HepG2 (cell line): ENCODE measurements around the gene QDPR. TPM values are rescaled to one million over a fixed set of nuclear protein-coding genes. Genes with fewer than 3 reads are reported as not detected.

Experiments used
- DR1 ChIP-seq: sonication (generic); formaldehyde crosslinking; IDR thresholded peaks from 2 replicates; pipeline ENCODE4 v1.8.0; 2021; ENCODE audit warnings: mild to moderate bottlenecking, missing genetic modification reagents, inconsistent platforms
- ETV5 ChIP-seq: IDR thresholded peaks from 2 replicates; pipeline ENCODE4 v1.6.1; 2018; ENCODE audit warnings: missing biosample characterization, missing genetic modification reagents, inconsistent platforms, borderline replicate concordance
- FOXM1 ChIP-seq: sonication (generic); formaldehyde crosslinking; IDR thresholded peaks from 2 replicates; pipeline ENCODE4 v1.5.0; 2020; ENCODE audit warnings: missing genetic modification reagents
- GFI1 ChIP-seq: sonication (generic); formaldehyde crosslinking; IDR thresholded peaks from 2 replicates; pipeline ENCODE4 v1.5.0; 2020; ENCODE audit warnings: missing genetic modification reagents, mild to moderate bottlenecking, borderline replicate concordance
- HES4 ChIP-seq: sonication (generic); formaldehyde crosslinking; IDR thresholded peaks from 2 replicates; pipeline ENCODE4 v1.9.0; 2021; ENCODE audit warnings: mild to moderate bottlenecking, missing genetic modification reagents, borderline replicate concordance
- RXRB ChIP-seq: IDR thresholded peaks from 2 replicates; pipeline ENCODE4 v1.6.1; 2016; ENCODE audit warnings: borderline replicate concordance, missing genetic modification reagents, missing compliant biosample characterization
- SKI ChIP-seq: fragments of 450-650 bp; IDR thresholded peaks from one replicate; pipeline ENCODE4 v1.6.1; 2018; ENCODE audit warnings: mild to moderate bottlenecking; ENCODE audit not compliant: partially characterized antibody
- SMAD3 ChIP-seq: sonication (generic); formaldehyde crosslinking; IDR thresholded peaks from 2 replicates; pipeline ENCODE4 v1.4.0; 2020; ENCODE audit warnings: missing genetic modification reagents
- THAP11 ChIP-seq: IDR thresholded peaks from 2 replicates; pipeline ENCODE4 v1.6.1; 2016; ENCODE audit warnings: missing biosample characterization, missing genetic modification reagents
- ZFP37 ChIP-seq: sonication (generic); formaldehyde crosslinking; IDR thresholded peaks from 2 replicates; pipeline ENCODE4 v1.4.0; 2020; ENCODE audit warnings: missing genetic modification reagents, borderline replicate concordance
- ZNF24 ChIP-seq: fragments of 450-650 bp; IDR thresholded peaks from 2 replicates; pipeline ENCODE4 v1.6.1; 2017; ENCODE audit warnings: antibody characterized with exemption, mild to moderate bottlenecking
- ZNF343 ChIP-seq: sonication (generic); formaldehyde crosslinking; IDR thresholded peaks from 2 replicates; pipeline ENCODE4 v1.4.0; 2020; ENCODE audit warnings: mild to moderate bottlenecking, missing genetic modification reagents
- ZNF354B ChIP-seq: sonication (generic); formaldehyde crosslinking; IDR thresholded peaks from 2 replicates; pipeline ENCODE4 v1.8.0; 2022; ENCODE audit warnings: mild to moderate bottlenecking, missing genetic modification reagents
- ZNF564 ChIP-seq: sonication (generic); formaldehyde crosslinking; IDR thresholded peaks from 2 replicates; pipeline ENCODE4 v1.8.1; 2023; ENCODE audit warnings: mild to moderate bottlenecking, missing genetic modification reagents
- ZNF619 ChIP-seq: sonication (generic); formaldehyde crosslinking; IDR thresholded peaks from 2 replicates; pipeline ENCODE4 v1.4.0; 2020; ENCODE audit warnings: mild to moderate bottlenecking, missing genetic modification reagents
- ZNF644 ChIP-seq: IDR thresholded peaks from 2 replicates; pipeline ENCODE4 v1.6.1; 2016; ENCODE audit warnings: low read depth
- ZSCAN20 ChIP-seq: sonication (generic); formaldehyde crosslinking; IDR thresholded peaks from 2 replicates; pipeline ENCODE4 v1.4.0; 2020; ENCODE audit warnings: missing genetic modification reagents, mild to moderate bottlenecking, borderline replicate concordance
- polyA plus RNA-seq, 8 experiments: library from polyadenylated mRNA; depleted of rRNA in 3 of 8; stranded (reverse) in 7 of 8; unstranded in 1 of 8; fragments of >200 nt; fragmentation: Illumina TruSeq in 4 of 8; extraction: Trizol in 4 of 8; gene quantifications; 2 replicates each; pipeline versions ENCODE4 v1.2.1 to v1.2.3, GENCODE V29; 2011 to 2016; ENCODE audit warnings: low read depth in 4 of 8, missing spikeins in 1 of 8, mixed read lengths in 1 of 8; ENCODE audit not compliant: insufficient read depth in 1 of 8
- total RNA-seq, 5 experiments: library from RNA; depleted of rRNA; stranded (reverse); fragments of >200 nt; fragmentation: Illumina TruSeq; extraction: Trizol; gene quantifications; 2 replicates each; pipeline ENCODE4 v1.2.3, GENCODE V29; 2016; ENCODE audit warnings: low read depth in 1 of 5
- TF ChIP-seq, protein P1 (sequence below): sonication (generic); formaldehyde crosslinking; IDR thresholded peaks from 2 replicates; pipeline ENCODE4 v1.5.0; 2020; ENCODE audit warnings: missing genetic modification reagents, mild to moderate bottlenecking, borderline replicate concordance
- TF ChIP-seq, protein P2 (sequence below): sonication (generic); formaldehyde crosslinking; IDR thresholded peaks from 2 replicates; pipeline ENCODE4 v1.5.1; 2020; ENCODE audit warnings: mild to moderate bottlenecking, missing genetic modification reagents
- TF ChIP-seq, protein P3 (sequence below): sonication (generic); IDR thresholded peaks from 2 replicates; pipeline ENCODE4 v1.6.1; 2016; ENCODE audit warnings: low read depth, borderline replicate concordance
- TF ChIP-seq, protein P4 (sequence below), 2 experiments: sonication (generic) in 1 of 2; formaldehyde crosslinking in 1 of 2; IDR thresholded peaks; 2 replicates each; pipeline versions ENCODE4 v1.5.1 to v1.6.1; 2011 to 2020; ENCODE audit warnings: borderline replicate concordance in 1 of 2, low read depth in 1 of 2, low read length in 1 of 2, mild to moderate bottlenecking in 1 of 2, missing genetic modification reagents in 1 of 2, moderate library complexity in 1 of 2
- TF ChIP-seq, protein P5 (sequence below): sonication (generic); formaldehyde crosslinking; IDR thresholded peaks from 2 replicates; pipeline ENCODE4 v1.5.0; 2020; ENCODE audit warnings: mild to moderate bottlenecking, low read depth, missing genetic modification reagents, borderline replicate concordance
- TF ChIP-seq, protein P6 (sequence below): IDR thresholded peaks from 2 replicates; pipeline ENCODE4 v1.6.1; 2012; ENCODE audit warnings: inconsistent platforms

The QDPR gene
- total and polyA plus RNA-seq, 2 of the 13 experiments (the other 11 are each of a cell fraction or from before 2014, with no cell fraction given): 9.9 to 95.5 TPM

DNA sequence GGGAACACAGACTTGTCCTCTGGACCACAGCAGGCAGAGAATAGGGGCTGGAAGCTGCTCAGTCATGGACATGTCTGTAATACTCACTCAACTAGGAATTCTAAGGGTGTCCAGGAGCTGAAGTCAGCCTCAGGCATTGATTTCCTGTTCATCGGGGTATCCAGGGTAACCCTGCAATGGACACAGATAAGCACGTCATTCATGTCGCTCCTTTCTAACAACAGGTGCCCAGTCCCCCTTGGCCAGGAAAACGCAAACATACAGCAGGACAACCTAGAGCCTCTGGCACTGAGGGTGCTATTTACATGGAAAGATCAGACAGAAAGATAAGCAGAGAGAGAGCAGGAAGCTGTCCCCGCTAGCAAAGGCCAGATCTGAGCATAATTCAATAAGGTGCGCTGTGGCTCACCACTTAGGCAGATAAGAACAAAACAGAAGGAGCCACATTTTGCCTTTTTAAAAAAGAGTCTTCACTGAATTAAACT, 21.3 kb downstream of the QDPR start (continued):
- TF ChIP-seq FOXM1 (no peak), ZSCAN20 (CRISPR knock-in tag) (no peak), ZNF354B (no peak), DR1 (CRISPR knock-in tag) (no peak), ZFP37 (CRISPR knock-in tag) (no peak), ETV5 (peak; percentile 70; the same call in 1 of the 2 replicates), HES4 (CRISPR knock-in tag) (no peak), ZNF619 (CRISPR knock-in tag) (no peak), GFI1 (CRISPR knock-in tag) (no peak), RXRB (peak; percentile 87), THAP11 (peak; percentile 47; the same call in 1 of the 2 replicates), ZNF343 (CRISPR knock-in tag) (no peak), ZNF644 (CRISPR knock-in tag) (0 out of 2 replicates have a peak, but pooled peaks have one; percentile 50), ZNF24 (no peak), ZNF564 (0 out of 2 replicates have a peak, but pooled peaks have one; percentile 41), SMAD3 (CRISPR knock-in tag) (0 out of 2 replicates have a peak, but pooled peaks have one; percentile 50), SKI (peak; percentile 41)
- TF ChIP-seq, protein P1, sequence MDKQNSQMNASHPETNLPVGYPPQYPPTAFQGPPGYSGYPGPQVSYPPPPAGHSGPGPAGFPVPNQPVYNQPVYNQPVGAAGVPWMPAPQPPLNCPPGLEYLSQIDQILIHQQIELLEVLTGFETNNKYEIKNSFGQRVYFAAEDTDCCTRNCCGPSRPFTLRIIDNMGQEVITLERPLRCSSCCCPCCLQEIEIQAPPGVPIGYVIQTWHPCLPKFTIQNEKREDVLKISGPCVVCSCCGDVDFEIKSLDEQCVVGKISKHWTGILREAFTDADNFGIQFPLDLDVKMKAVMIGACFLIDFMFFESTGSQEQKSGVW (CRISPR knock-in tag): no peak
- TF ChIP-seq, protein P2, sequence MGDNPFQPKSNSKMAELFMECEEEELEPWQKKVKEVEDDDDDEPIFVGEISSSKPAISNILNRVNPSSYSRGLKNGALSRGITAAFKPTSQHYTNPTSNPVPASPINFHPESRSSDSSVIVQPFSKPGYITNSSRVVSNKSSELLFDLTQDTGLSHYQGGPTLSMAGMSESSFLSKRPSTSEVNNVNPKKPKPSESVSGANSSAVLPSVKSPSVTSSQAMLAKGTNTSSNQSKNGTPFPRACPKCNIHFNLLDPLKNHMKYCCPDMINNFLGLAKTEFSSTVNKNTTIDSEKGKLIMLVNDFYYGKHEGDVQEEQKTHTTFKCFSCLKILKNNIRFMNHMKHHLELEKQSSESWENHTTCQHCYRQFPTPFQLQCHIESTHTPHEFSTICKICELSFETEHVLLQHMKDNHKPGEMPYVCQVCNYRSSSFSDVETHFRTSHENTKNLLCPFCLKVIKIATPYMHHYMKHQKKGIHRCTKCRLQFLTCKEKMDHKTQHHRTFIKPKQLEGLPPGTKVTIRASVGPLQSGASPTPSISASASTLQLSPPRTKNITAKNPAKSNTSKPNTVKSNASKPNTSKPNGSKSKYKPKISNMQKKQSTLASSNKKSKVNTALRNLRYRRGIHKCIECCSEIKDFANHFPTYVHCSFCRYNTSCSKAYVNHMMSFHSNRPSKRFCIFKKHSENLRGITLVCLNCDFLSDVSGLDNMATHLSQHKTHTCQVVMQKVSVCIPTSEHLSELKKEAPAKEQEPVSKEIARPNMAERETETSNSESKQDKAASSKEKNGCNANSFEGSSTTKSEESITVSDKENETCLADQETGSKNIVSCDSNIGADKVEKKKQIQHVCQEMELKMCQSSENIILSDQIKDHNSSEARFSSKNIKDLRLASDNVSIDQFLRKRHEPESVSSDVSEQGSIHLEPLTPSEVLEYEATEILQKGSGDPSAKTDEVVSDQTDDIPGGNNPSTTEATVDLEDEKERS (CRISPR knock-in tag): no peak
- TF ChIP-seq, protein P3, sequence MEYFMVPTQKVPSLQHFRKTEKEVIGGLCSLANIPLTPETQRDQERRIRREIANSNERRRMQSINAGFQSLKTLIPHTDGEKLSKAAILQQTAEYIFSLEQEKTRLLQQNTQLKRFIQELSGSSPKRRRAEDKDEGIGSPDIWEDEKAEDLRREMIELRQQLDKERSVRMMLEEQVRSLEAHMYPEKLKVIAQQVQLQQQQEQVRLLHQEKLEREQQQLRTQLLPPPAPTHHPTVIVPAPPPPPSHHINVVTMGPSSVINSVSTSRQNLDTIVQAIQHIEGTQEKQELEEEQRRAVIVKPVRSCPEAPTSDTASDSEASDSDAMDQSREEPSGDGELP: no peak; the same call in 1 of the 2 replicates
- TF ChIP-seq, protein P4, sequence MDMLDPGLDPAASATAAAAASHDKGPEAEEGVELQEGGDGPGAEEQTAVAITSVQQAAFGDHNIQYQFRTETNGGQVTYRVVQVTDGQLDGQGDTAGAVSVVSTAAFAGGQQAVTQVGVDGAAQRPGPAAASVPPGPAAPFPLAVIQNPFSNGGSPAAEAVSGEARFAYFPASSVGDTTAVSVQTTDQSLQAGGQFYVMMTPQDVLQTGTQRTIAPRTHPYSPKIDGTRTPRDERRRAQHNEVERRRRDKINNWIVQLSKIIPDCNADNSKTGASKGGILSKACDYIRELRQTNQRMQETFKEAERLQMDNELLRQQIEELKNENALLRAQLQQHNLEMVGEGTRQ (IDR thresholded peaks at IDR 0.05; ENCODE audit: low read depth, low read length): no peak
- TF ChIP-seq, protein P4 (CRISPR knock-in tag; IDR thresholded peaks at IDR 0.05; ENCODE audit: borderline replicate concordance): no peak
- TF ChIP-seq, protein P5, sequence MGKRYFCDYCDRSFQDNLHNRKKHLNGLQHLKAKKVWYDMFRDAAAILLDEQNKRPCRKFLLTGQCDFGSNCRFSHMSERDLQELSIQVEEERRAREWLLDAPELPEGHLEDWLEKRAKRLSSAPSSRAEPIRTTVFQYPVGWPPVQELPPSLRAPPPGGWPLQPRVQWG (CRISPR knock-in tag): no peak
- TF ChIP-seq, protein P6, sequence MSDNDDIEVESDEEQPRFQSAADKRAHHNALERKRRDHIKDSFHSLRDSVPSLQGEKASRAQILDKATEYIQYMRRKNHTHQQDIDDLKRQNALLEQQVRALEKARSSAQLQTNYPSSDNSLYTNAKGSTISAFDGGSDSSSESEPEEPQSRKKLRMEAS: 0 out of 2 replicates have a peak, but pooled peaks have one; percentile 22
